ENCODE measurements around the gene DNAH6.
A peak's percentile ranks its signal among the peaks of the same experiment; 100 is the strongest.

The DNAH6 gene

GRCh38 chr2:84741182-84741822, 225.0 kb downstream of the DNAH6 start:
- no peak overlapping the region for H3K4me3 ChIP-seq (replicated peaks; ENCODE audit: low read depth, low read length)
- DNase-seq (ENCODE audit: extremely low read depth, low read depth) = peak; percentile 19
- TF ChIP-seq CTCF (IDR thresholded peaks at IDR 0.05; ENCODE audit: low read depth, low read length, missing control alignments) = peak; percentile 53

- H3K4me3 ChIP-seq (replicated peaks; ENCODE audit: low read depth, low read length) = no peak overlapping the region
- DNase-seq (ENCODE audit: extremely low read depth, low read depth) = no peak
- TF ChIP-seq CTCF (IDR thresholded peaks at IDR 0.05; ENCODE audit: low read depth, low read length, missing control alignments) = no peak
These were observed 232.0 kb downstream of the DNAH6 start for GRCh38 chr2:84748341-84748740.

- TF ChIP-seq CTCF (IDR thresholded peaks at IDR 0.05; ENCODE audit: low read depth, low read length, missing control alignments) = no peak
- DNase-seq (ENCODE audit: extremely low read depth, low read depth) = no peak
These were observed 233.1 kb downstream of the DNAH6 start for GRCh38 chr2:84749442-84749841.

GRCh38 chr2:84755096-84755495, 238.8 kb downstream of the DNAH6 start:
- no peak for DNase-seq (ENCODE audit: extremely low read depth, low read depth)
- TF ChIP-seq CTCF (IDR thresholded peaks at IDR 0.05; ENCODE audit: low read depth, low read length, missing control alignments) = no peak
- no peak overlapping the region for H3K4me3 ChIP-seq (replicated peaks; ENCODE audit: low read depth, low read length)

More at GRCh38 chr2:84749442-84749841, 233.1 kb downstream of the DNAH6 start:
- H3K4me3 ChIP-seq (replicated peaks; ENCODE audit: low read depth, low read length) = no peak overlapping the region

GRCh38 chr2:84757648-84758047, 241.3 kb downstream of the DNAH6 start:
- no peak for TF ChIP-seq CTCF (IDR thresholded peaks at IDR 0.05; ENCODE audit: low read depth, low read length, missing control alignments)
- H3K4me3 ChIP-seq (replicated peaks; ENCODE audit: low read depth, low read length) = no peak overlapping the region
- DNase-seq (ENCODE audit: extremely low read depth, low read depth) = no peak

GRCh38 chr2:84766791-84767190, 250.5 kb downstream of the DNAH6 start:
- H3K4me3 ChIP-seq (replicated peaks; ENCODE audit: low read depth, low read length) = no peak overlapping the region
- no peak for TF ChIP-seq CTCF (IDR thresholded peaks at IDR 0.05; ENCODE audit: low read depth, low read length, missing control alignments)
- no peak for DNase-seq (ENCODE audit: extremely low read depth, low read depth)

GRCh38 chr2:84768840-84769239, 252.5 kb downstream of the DNAH6 start:
- DNase-seq (ENCODE audit: extremely low read depth, low read depth) = no peak
- H3K4me3 ChIP-seq (replicated peaks; ENCODE audit: low read depth, low read length) = no peak overlapping the region
- no peak for TF ChIP-seq CTCF (IDR thresholded peaks at IDR 0.05; ENCODE audit: low read depth, low read length, missing control alignments)
